Measurements from ENCODE around the gene PMFBP1. TPM values are rescaled to one million over a fixed set of nuclear protein-coding genes. Genes with fewer than 3 reads are reported as not detected.

Gene PMFBP1
- total RNA-seq, 2 donors from 2014 or later, result 0.21 to 1.4 TPM

DNA sequence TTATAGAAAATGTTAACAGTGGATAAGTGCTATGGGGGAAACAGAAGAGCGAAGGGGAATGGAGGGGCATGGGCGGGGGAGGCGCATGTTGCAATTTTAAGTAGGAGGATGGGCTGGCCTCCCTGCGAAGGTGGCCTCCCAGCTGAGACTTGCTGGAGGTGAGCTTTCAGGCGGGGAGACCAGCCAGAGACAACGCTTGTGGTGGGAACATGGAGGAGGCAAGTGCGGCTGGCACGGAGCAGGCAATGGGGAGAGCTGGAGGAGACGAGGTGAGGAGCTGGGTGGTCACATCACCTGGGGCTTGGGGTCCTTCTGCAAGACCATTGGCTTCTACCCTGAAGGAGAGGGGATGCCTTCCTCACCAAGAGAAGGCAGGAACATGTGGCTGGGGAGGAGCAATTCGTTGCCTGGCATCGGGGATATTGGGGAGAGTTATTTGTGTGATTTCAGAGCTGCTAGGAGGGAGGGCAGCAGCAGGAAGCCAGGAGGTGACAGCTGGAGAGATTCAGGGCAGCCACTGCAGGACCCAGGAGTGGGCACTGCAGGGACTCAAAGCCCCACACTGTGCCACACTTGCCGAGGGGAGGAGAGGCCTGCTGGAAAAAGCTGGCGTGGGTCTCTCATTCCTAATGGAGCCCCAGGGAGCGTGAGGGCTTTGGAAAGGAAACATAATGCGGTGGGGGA lies 34.4 kb downstream of the PMFBP1 start:
- H3K27ac ChIP-seq, result no peak overlapping the region
- H3K27me3 ChIP-seq (replicated peaks; ENCODE audit: insufficient read depth), result no peaks in the 10 kb centered on the region
- H3K4me1 ChIP-seq (ENCODE audit: control insufficient read depth in 1 of 2, low read depth in 2 of 2), result no peaks in the 10 kb centered on the region
- no peaks in the 10 kb centered on the region for H3K36me3 ChIP-seq
- no peak overlapping the region for H3K4me3 ChIP-seq
- H3K9me3 ChIP-seq, result no peaks in the 10 kb centered on the region
- TF ChIP-seq CTCF (IDR thresholded peaks at IDR 0.05), result no peak
- ATAC-seq (ENCODE audit: insufficient number of reproducible peaks, low FRiP score, low read depth) (no peak), DNase-seq (ENCODE audit: low spot score) (no peak)

- ATAC-seq (ENCODE audit: insufficient number of reproducible peaks, low FRiP score, low read depth) (no peak), DNase-seq (ENCODE audit: low spot score) (no peak)
- Histone ChIP-seq H3K27me3 (replicated peaks; ENCODE audit: insufficient read depth) (no peaks in the 10 kb centered on the region), H3K27ac (no peak overlapping the region), H3K4me1 (ENCODE audit: control insufficient read depth in 1 of 2, low read depth in 2 of 2) (no peaks in the 10 kb centered on the region), H3K9me3 (no peaks in the 10 kb centered on the region), H3K4me3 (no peak overlapping the region), H3K36me3 (no peaks in the 10 kb centered on the region)
- no peak for TF ChIP-seq CTCF (IDR thresholded peaks at IDR 0.05)
These were observed 37.4 kb downstream of the PMFBP1 start for GRCh38 chr16:72134507-72134906.

GRCh38 chr16:72132726-72133125 lies 39.2 kb downstream of the PMFBP1 start:
- Histone ChIP-seq H3K27me3 (replicated peaks; ENCODE audit: insufficient read depth) (no peaks in the 10 kb centered on the region), H3K36me3 (no peaks in the 10 kb centered on the region), H3K9me3 (no peaks in the 10 kb centered on the region), H3K27ac (no peak overlapping the region), H3K4me1 (ENCODE audit: control insufficient read depth in 1 of 2, low read depth in 2 of 2) (no peaks in the 10 kb centered on the region), H3K4me3 (no peak overlapping the region)
- TF ChIP-seq CTCF (IDR thresholded peaks at IDR 0.05), result no peak
- no peak for ATAC-seq (ENCODE audit: insufficient number of reproducible peaks, low FRiP score, low read depth)
- DNase-seq (ENCODE audit: low spot score), result no peak

GRCh38 chr16:72131036-72131435 lies 40.9 kb downstream of the PMFBP1 start:
- no peak overlapping the region for H3K4me3 ChIP-seq

More at GRCh38 chr16:72131036-72131435, 40.9 kb downstream of the PMFBP1 start:
- H3K36me3 ChIP-seq, result no peaks in the 10 kb centered on the region
- no peaks in the 10 kb centered on the region for H3K9me3 ChIP-seq
- ATAC-seq (ENCODE audit: insufficient number of reproducible peaks, low FRiP score, low read depth) (no peak), DNase-seq (ENCODE audit: low spot score) (no peak)
- H3K4me1 ChIP-seq (ENCODE audit: control insufficient read depth in 1 of 2, low read depth in 2 of 2), result no peaks in the 10 kb centered on the region
- no peak overlapping the region for H3K27ac ChIP-seq
- no peaks in the 10 kb centered on the region for H3K27me3 ChIP-seq (replicated peaks; ENCODE audit: insufficient read depth)
- no peak for TF ChIP-seq CTCF (IDR thresholded peaks at IDR 0.05)

All from thoracic aorta (tissue), 2 donors.